Upper lobe of left lung (tissue), 4 donors: ENCODE data around the gene G0S2.
A peak's percentile ranks its signal among the peaks of the same experiment; 100 is the strongest.

Source experiments
- EP300 ChIP-seq, 4 donors: sonication (generic); formaldehyde crosslinking; IDR thresholded peaks; one replicate each; pipeline ENCODE4 v1.5.1; 2017; ENCODE audit warnings: antibody characterized with exemption in 4 of 4, control low read depth in 2 of 4
- POLR2A ChIP-seq, 4 donors: fragments of 450-650 bp; IDR thresholded peaks; one replicate each; pipeline ENCODE4 v1.5.1; 2016 to 2017; ENCODE audit warnings: antibody characterized with exemption in 4 of 4, mild to moderate bottlenecking in 2 of 4
- POLR2AphosphoS5 ChIP-seq, 2 donors: sonication (generic); formaldehyde crosslinking; IDR thresholded peaks; one replicate each; pipeline ENCODE4 v1.5.1; 2017; ENCODE audit warnings: antibody characterized with exemption in 2 of 2
- TF ChIP-seq, protein P1 (sequence below), 6 experiments: fragments of 450-650 bp in 4 of 6; fragments of 200-600 bp in 2 of 6; sonication (generic) in 2 of 6; IDR thresholded peaks; one replicate each; pipeline ENCODE4 v1.5.1; 2016 to 2019; ENCODE audit warnings: antibody characterized with exemption in 6 of 6

DNA sequence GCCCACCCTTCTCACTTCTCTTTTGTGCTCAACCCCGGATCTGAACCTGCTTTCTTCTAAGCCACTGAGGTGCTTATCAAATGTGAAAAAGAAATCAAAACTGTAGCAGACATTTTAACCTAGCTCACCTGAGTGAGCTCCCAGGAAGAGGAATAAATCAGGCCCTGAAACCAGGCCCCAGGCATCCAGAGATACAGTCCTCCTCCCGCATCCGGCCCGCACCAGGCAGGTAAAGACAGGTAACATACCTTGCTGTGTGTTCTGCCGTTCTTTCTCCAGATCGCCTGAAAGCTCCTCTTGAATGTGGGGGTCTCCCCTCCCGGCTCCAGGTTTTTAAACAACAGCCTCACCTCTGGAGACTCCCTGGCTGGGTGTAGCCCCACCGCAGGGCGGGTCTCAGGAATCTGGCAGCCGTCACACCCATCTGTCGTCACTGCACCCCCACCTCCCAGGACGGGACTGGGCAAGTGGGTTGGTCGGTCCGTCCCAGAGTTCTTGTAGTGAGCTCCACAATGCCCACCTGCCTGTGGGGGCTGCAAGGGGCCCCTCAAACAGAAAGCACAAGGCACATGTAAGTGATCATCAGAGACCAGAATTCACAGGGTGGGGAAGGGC lies 23.0 kb upstream of the G0S2 start, which contains the start of gene LAMB3:
- no peak for TF ChIP-seq EP300 (IDR thresholded peaks at IDR 0.05)
- peak in 2 of 4 donors; percentile 24 to 39 for TF ChIP-seq POLR2A (IDR thresholded peaks at IDR 0.05)
- TF ChIP-seq, protein P1, sequence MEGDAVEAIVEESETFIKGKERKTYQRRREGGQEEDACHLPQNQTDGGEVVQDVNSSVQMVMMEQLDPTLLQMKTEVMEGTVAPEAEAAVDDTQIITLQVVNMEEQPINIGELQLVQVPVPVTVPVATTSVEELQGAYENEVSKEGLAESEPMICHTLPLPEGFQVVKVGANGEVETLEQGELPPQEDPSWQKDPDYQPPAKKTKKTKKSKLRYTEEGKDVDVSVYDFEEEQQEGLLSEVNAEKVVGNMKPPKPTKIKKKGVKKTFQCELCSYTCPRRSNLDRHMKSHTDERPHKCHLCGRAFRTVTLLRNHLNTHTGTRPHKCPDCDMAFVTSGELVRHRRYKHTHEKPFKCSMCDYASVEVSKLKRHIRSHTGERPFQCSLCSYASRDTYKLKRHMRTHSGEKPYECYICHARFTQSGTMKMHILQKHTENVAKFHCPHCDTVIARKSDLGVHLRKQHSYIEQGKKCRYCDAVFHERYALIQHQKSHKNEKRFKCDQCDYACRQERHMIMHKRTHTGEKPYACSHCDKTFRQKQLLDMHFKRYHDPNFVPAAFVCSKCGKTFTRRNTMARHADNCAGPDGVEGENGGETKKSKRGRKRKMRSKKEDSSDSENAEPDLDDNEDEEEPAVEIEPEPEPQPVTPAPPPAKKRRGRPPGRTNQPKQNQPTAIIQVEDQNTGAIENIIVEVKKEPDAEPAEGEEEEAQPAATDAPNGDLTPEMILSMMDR (IDR thresholded peaks at IDR 0.05): no peak
- TF ChIP-seq POLR2AphosphoS5 (IDR thresholded peaks at IDR 0.05): peak in 1 of 2 donors; percentile 10
